A549 (cell line): ENCODE results near the gene CLEC16A. TPM values are rescaled to one million over a fixed set of nuclear protein-coding genes. Genes with fewer than 3 reads are reported as not detected.

ENCODE experiments used
- ATAC-seq, 2 experiments: fragments of 200-7000 bp in 1 of 2; fragments of >200 bp in 1 of 2; cut with Nextera tagmentation in 1 of 2; cut with Tn5 transposase in 1 of 2; 3 replicates each; pipeline versions ENCODE4 v1.8.0 to v1.9.1; 2018 to 2020; ENCODE audit warnings: mild to moderate bottlenecking in 1 of 2, moderate library complexity in 1 of 2
- CTCF ChIA-PET: fragments of 300-600 bp; sonication (Branson Sonifier 250); formaldehyde crosslinking; extraction: SDS; loops from one replicate; lab custom pipeline; 2021; ENCODE audit warnings: antibody characterized with exemption, inconsistent platforms; lab: Yijun Ruan, JAX
- POLR2A ChIA-PET: fragments of 350-600 bp; formaldehyde crosslinking; extraction: SDS; loops from one replicate; lab custom pipeline; 2021; ENCODE audit warnings: antibody characterized with exemption, inconsistent platforms; lab: Yijun Ruan, JAX
- DNase-seq, 2 experiments: peaks; one replicate each; pipeline versions ENCODE4 v3.0.0 to v3.0.0-alpha.2; 2011 to 2016; ENCODE audit warnings: low read depth in 1 of 2, low spot score in 1 of 2
- FAIRE-seq: peaks from 2 replicates; lab custom pipeline; 2011; peaks lifted over from hg19 to GRCh38; lab: Jason Lieb, UNC
- H3K27ac ChIP-seq, 2 experiments: fragments of >200 bp; sonication (Bioruptor Twin); formaldehyde crosslinking; 3 replicates each; pipeline ENCODE4 v1.5.1; 2016 to 2017
- H3K4me1 ChIP-seq: fragments of >200 bp; sonication (Bioruptor Twin); formaldehyde crosslinking; 3 replicates; pipeline ENCODE4 v1.6.1; 2016
- H3K4me2 ChIP-seq: fragments of >200 bp; sonication (Bioruptor Twin); formaldehyde crosslinking; 3 replicates; pipeline ENCODE4 v1.6.1; 2016
- H3K4me3 ChIP-seq: fragments of >200 bp; sonication (Bioruptor Twin); formaldehyde crosslinking; 3 replicates; pipeline ENCODE4 v1.5.1; 2016
- H3K9me3 ChIP-seq: fragments of >200 bp; sonication (Bioruptor Twin); formaldehyde crosslinking; 3 replicates; pipeline ENCODE4 v1.6.1; 2016
- CHD4 ChIP-seq: fragments of 200-600 bp; sonication (generic); IDR thresholded peaks from 2 replicates; pipeline ENCODE4 v1.6.1; 2016; ENCODE audit warnings: antibody characterized with exemption, mild to moderate bottlenecking, borderline replicate concordance
- HOXA7 ChIP-seq: fragments of 250-450 bp; sonication (Bioruptor Pico); IDR thresholded peaks from 2 replicates; pipeline ENCODE4 v1.5.0; 2020; ENCODE audit warnings: mild to moderate bottlenecking, moderate library complexity
- HOXB13 ChIP-seq: fragments of 250-450 bp; sonication (Bioruptor Pico); IDR thresholded peaks from 2 replicates; pipeline ENCODE4 v1.5.0; 2020; ENCODE audit warnings: low read depth, mild to moderate bottlenecking, moderate library complexity
- JUNB ChIP-seq: fragments of >200 bp; sonication (Bioruptor Twin); formaldehyde crosslinking; IDR thresholded peaks from 2 replicates; pipeline ENCODE4 v1.6.1; 2016
- KDM1A ChIP-seq: fragments of 200-600 bp; sonication (generic); IDR thresholded peaks from 2 replicates; pipeline ENCODE4 v1.6.1; 2016; ENCODE audit warnings: low read depth, mild to moderate bottlenecking
- MAZ ChIP-seq: fragments of 150-350 bp; IDR thresholded peaks from 2 replicates; pipeline ENCODE4 v1.6.1; 2014; ENCODE audit warnings: antibody characterized with exemption, low read depth, low read length, borderline replicate concordance
- MYC ChIP-seq: IDR thresholded peaks from 2 replicates; pipeline ENCODE4 v1.6.1; 2012; ENCODE audit warnings: mild to moderate bottlenecking, inconsistent platforms, low read length, improper control_type of control experiment, borderline replicate concordance
- NPAS2 ChIP-seq: fragments of 250-450 bp; sonication (Bioruptor Pico); IDR thresholded peaks from 2 replicates; pipeline ENCODE4 v1.8.0; 2022; ENCODE audit warnings: mild to moderate bottlenecking, moderate library complexity, borderline replicate concordance
- POLR2A ChIP-seq: IDR thresholded peaks from 2 replicates; pipeline ENCODE4 v1.6.1; 2012; ENCODE audit warnings: mild to moderate bottlenecking, low read length
- RARB ChIP-seq: fragments of 250-450 bp; sonication (Bioruptor Pico); IDR thresholded peaks from 2 replicates; pipeline ENCODE4 v1.8.0; 2021; ENCODE audit warnings: mild to moderate bottlenecking, moderate library complexity
- RFX5 ChIP-seq: fragments of 450-650 bp; IDR thresholded peaks from 2 replicates; pipeline ENCODE4 v1.7.1; 2014; ENCODE audit warnings: antibody characterized with exemption, mild to moderate bottlenecking, moderate library complexity
- SMC3 ChIP-seq: fragments of >200 bp; sonication (Bioruptor Twin); formaldehyde crosslinking; IDR thresholded peaks from 3 replicates; pipeline ENCODE4 v1.6.1; 2018; ENCODE audit warnings: inconsistent platforms
- ZC3H11A ChIP-seq: fragments of 450-650 bp; IDR thresholded peaks from 2 replicates; pipeline ENCODE4 v1.6.1; 2014; ENCODE audit warnings: antibody characterized with exemption, mild to moderate bottlenecking
- WGBS: methylation state at CpG from one replicate; pipeline ENCODE4 v1.1.6; 2017; ENCODE audit errors: missing lambda C conversion rate; 5-methylcytosine and 5-hydroxymethylcytosine counted together
- polyA plus RNA-seq, 4 experiments: library from polyadenylated mRNA; depleted of rRNA in 3 of 4; stranded (reverse); fragments of >200 nt; fragmentation: RNase III in 1 of 4; extraction: RNeasy Plus Mini Kit Qiagen cat#74134 plus additional on column Dnase treatment in 1 of 4; gene quantifications; 2 replicates in 3 of 4; 3 replicates in 1 of 4; pipeline ENCODE4 v1.2.3, GENCODE V29; 2011 to 2017
- TF ChIP-seq, protein P1 (sequence below): fragments of 250-450 bp; sonication (Bioruptor Pico); IDR thresholded peaks from 2 replicates; pipeline ENCODE4 v1.5.0; 2021; ENCODE audit warnings: mild to moderate bottlenecking, moderate library complexity, borderline replicate concordance
- TF ChIP-seq, protein P2 (sequence below): fragments of >200 bp; sonication (Bioruptor Twin); formaldehyde crosslinking; IDR thresholded peaks from 3 replicates; pipeline ENCODE4 v1.6.1; 2016
- TF ChIP-seq, protein P3 (sequence below): fragments of 200-600 bp; sonication (generic); IDR thresholded peaks from 2 replicates; pipeline ENCODE4 v1.6.1; 2016; ENCODE audit warnings: antibody characterized with exemption, mild to moderate bottlenecking, moderate library complexity
- TF ChIP-seq, protein P4 (sequence below): IDR thresholded peaks from 2 replicates; pipeline ENCODE4 v1.6.1; 2012
- TF ChIP-seq, protein P5 (sequence below): fragments of >200 bp; sonication (Bioruptor Twin); formaldehyde crosslinking; IDR thresholded peaks from 2 replicates; pipeline ENCODE4 v1.6.1; 2016

Gene CLEC16A
- polyA plus RNA-seq, 2 of the 4 experiments (the other 2 are of a cell fraction) = 8.3 to 10.4 TPM

DNA sequence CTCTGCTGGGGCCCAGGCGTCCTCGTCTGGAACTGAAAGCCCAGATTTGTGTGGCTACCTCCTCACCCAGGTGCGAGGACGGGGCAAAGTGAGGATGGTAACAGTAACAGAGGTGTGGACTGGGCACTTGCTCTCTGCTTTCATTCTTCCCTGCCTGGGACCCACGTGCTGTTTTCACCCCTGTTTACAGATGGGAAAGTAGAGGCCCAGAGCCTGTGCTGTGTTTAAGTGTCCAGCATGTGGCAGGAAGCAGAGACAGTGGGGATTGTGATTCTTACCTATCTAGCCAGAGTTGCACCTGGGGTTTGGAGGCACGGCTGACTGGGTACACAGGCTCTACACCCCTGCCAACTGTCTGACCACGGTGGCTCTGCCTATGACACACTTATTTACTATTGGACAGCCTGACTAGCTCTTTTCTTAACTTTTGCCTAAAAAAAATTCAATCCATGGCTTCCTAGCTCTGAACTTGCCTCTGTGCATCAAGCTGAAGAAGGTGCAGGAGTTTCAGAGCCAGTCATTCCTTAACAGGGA is 155.4 kb downstream of the CLEC16A start:
- ATAC-seq (no peak), FAIRE-seq (no peak), DNase-seq (no peak)
- Histone ChIP-seq H3K4me3 (no peak overlapping the region), H3K9me3 (no peaks in the 10 kb centered on the region), H3K4me1 (no peaks in the 10 kb centered on the region), H3K27ac (no peak overlapping the region), H3K4me2 (no peak overlapping the region)
- ChIA-PET CTCF (interaction anchor here (0.6 kb wide), 1 partner anchor 115 kb away, joined by 3 read pairs; no protein-coding TSS in a partner anchor), POLR2A (no interaction called here)
- WGBS = 84% methylated on average over 7 of the region's 7 CpGs
- TF ChIP-seq, protein P1, sequence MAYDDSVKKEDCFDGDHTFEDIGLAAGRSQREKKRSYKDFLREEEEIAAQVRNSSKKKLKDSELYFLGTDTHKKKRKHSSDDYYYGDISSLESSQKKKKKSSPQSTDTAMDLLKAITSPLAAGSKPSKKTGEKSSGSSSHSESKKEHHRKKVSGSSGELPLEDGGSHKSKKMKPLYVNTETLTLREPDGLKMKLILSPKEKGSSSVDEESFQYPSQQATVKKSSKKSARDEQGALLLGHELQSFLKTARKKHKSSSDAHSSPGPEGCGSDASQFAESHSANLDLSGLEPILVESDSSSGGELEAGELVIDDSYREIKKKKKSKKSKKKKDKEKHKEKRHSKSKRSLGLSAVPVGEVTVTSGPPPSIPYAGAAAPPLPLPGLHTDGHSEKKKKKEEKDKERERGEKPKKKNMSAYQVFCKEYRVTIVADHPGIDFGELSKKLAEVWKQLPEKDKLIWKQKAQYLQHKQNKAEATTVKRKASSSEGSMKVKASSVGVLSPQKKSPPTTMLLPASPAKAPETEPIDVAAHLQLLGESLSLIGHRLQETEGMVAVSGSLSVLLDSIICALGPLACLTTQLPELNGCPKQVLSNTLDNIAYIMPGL (CRISPR knock-in tag) = no peak
- no peak for TF ChIP-seq SMC3
- TF ChIP-seq, protein P2, sequence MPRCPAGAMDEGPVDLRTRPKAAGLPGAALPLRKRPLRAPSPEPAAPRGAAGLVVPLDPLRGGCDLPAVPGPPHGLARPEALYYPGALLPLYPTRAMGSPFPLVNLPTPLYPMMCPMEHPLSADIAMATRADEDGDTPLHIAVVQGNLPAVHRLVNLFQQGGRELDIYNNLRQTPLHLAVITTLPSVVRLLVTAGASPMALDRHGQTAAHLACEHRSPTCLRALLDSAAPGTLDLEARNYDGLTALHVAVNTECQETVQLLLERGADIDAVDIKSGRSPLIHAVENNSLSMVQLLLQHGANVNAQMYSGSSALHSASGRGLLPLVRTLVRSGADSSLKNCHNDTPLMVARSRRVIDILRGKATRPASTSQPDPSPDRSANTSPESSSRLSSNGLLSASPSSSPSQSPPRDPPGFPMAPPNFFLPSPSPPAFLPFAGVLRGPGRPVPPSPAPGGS = no peak
- no peak for TF ChIP-seq KDM1A
- TF ChIP-seq CHD4 = no peak
- TF ChIP-seq, protein P3, sequence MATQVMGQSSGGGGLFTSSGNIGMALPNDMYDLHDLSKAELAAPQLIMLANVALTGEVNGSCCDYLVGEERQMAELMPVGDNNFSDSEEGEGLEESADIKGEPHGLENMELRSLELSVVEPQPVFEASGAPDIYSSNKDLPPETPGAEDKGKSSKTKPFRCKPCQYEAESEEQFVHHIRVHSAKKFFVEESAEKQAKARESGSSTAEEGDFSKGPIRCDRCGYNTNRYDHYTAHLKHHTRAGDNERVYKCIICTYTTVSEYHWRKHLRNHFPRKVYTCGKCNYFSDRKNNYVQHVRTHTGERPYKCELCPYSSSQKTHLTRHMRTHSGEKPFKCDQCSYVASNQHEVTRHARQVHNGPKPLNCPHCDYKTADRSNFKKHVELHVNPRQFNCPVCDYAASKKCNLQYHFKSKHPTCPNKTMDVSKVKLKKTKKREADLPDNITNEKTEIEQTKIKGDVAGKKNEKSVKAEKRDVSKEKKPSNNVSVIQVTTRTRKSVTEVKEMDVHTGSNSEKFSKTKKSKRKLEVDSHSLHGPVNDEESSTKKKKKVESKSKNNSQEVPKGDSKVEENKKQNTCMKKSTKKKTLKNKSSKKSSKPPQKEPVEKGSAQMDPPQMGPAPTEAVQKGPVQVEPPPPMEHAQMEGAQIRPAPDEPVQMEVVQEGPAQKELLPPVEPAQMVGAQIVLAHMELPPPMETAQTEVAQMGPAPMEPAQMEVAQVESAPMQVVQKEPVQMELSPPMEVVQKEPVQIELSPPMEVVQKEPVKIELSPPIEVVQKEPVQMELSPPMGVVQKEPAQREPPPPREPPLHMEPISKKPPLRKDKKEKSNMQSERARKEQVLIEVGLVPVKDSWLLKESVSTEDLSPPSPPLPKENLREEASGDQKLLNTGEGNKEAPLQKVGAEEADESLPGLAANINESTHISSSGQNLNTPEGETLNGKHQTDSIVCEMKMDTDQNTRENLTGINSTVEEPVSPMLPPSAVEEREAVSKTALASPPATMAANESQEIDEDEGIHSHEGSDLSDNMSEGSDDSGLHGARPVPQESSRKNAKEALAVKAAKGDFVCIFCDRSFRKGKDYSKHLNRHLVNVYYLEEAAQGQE = no peak
- no peak for TF ChIP-seq RARB
- TF ChIP-seq HOXA7 = no peak
- TF ChIP-seq, protein P4, sequence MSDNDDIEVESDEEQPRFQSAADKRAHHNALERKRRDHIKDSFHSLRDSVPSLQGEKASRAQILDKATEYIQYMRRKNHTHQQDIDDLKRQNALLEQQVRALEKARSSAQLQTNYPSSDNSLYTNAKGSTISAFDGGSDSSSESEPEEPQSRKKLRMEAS = no peak

DNA sequence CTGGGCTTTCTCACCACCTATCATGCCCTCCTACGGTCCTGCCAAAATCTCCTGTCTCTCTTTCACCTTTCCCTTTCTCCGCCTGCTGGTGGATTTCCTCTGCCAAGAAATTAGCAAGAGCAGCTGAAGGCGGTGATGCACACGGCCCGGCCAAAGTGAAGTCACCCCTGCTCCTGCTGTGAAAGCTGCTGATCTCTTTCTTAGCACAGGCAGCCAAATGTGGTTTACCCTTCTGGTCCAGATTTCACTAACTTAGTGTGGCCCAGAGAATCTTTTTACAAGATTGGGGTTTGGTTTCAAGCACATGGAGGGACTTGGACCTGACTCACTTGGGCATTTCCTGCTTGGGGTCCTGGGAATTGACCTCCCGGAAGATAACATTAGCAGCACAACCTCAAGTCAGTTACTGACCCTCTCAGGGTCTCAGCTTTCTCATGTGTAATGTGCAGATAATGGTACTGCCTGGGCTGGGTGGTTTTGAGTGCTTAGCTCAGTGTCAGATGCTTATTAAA is 155.9 kb downstream of the CLEC16A start:
- Histone ChIP-seq H3K4me2 (no peak overlapping the region), H3K4me1 (no peaks in the 10 kb centered on the region)
- no peak for FAIRE-seq
- WGBS = 85% methylated on average over 6 of the region's 6 CpGs
- TF ChIP-seq POLR2A = no peak
- no peak for TF ChIP-seq HOXB13 (CRISPR knock-in tag)
- TF ChIP-seq RFX5 = no peak
- no peak for TF ChIP-seq RARB
- TF ChIP-seq ZC3H11A = no peak
- TF ChIP-seq JUNB = no peak
- TF ChIP-seq, protein P5, sequence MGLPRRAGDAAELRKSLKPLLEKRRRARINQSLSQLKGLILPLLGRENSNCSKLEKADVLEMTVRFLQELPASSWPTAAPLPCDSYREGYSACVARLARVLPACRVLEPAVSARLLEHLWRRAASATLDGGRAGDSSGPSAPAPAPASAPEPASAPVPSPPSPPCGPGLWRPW = no peak
- no peak for TF ChIP-seq NPAS2 (CRISPR knock-in tag)
- TF ChIP-seq, protein P4 = no peak
- TF ChIP-seq MYC = no peak
- no peak for TF ChIP-seq MAZ
- TF ChIP-seq, all 56 proteins: peak for 0
- DNase-seq (no peak), ATAC-seq (no peak)
- Histone ChIP-seq H3K4me3 (no peak overlapping the region), H3K27ac (no peak overlapping the region), H3K9me3 (no peaks in the 10 kb centered on the region)
- ChIA-PET POLR2A (no interaction called here), CTCF (interaction anchor here (0.6 kb wide), 1 partner anchor 42 kb away, joined by 3 read pairs; no protein-coding TSS in a partner anchor)
